Islet of Langerhans (tissue), 1 donor: ENCODE measurements around the gene CCR1.
"Not testable (repeated sequence)": the region's sequence is repeated elsewhere in the genome, so short reads cannot be mapped to it uniquely, and the experiment has no call there.

Experiments used
- FAIRE-seq: peaks from one replicate; lab custom pipeline; 2011; peaks lifted over from hg19 to GRCh38; lab: Jason Lieb, UNC

Gene CCR1

GRCh38 chr3:46168583-46169345 lies 39.3 kb downstream of the CCR1 start:
- FAIRE-seq, result no peak

DNA sequence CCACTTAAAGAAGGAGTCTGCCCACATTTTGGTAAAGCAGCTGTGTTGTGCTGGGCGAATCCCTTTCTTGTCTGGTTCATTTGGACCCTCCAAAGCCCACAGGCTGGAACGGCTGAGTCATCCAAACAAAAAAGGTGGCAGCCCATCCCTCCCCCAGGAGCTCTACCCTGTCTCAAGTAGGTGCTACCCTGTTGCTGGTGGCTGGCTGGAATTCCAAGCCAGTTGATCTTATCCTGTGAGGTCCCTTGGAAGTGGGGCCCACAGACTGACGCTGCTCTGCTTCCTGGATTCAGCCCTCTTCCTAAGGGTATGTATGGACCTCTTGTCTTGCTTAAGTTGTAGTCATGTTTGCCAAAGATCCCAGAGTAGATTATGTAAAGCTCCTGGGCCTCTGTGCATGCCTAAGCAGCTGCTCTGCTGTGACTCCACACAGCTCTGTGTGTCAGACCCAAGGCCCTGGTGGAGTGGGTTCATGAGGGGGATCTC lies 44.5 kb downstream of the CCR1 start:
- no peak for FAIRE-seq

- no peak for FAIRE-seq
Measured at GRCh38 chr3:46162975-46163555, 45.0 kb downstream of the CCR1 start.

- not testable (repeated sequence) for FAIRE-seq
Measured at GRCh38 chr3:46157685-46158084, 50.4 kb downstream of the CCR1 start.

DNA sequence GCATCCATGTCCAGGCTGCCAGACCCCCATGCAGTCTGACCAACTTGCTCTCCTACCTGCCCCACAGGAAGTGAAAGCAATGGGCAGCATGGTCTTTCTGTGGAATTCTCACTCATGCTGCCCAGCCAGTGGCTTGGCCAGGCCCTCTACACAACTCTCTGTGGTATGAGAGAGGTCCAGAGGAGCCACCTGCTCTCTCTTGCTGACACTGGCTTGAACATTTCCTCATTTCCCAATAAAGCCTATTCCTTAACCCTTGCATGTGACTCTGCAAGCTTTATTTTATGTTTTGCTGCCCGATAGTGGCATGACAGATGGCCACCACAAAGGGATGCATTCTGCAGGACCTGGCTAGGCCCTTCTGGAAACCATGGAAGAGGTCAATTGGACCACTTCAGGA lies 53.8 kb downstream of the CCR1 start:
- FAIRE-seq, result no peak
